GM04504 (cell line): ENCODE measurements around the gene CSGALNACT2.
A peak's percentile ranks its signal among the peaks of the same experiment; 100 is the strongest.
"Not testable (repeated sequence)": the region's sequence is repeated elsewhere in the genome, so short reads cannot be mapped to it uniquely, and the experiment has no call there.

ENCODE experiments used
- DNase-seq: peaks from one replicate; pipeline ENCODE4 v3.0.0-alpha.2; 2012; ENCODE audit warnings: low read depth

Gene CSGALNACT2

DNA sequence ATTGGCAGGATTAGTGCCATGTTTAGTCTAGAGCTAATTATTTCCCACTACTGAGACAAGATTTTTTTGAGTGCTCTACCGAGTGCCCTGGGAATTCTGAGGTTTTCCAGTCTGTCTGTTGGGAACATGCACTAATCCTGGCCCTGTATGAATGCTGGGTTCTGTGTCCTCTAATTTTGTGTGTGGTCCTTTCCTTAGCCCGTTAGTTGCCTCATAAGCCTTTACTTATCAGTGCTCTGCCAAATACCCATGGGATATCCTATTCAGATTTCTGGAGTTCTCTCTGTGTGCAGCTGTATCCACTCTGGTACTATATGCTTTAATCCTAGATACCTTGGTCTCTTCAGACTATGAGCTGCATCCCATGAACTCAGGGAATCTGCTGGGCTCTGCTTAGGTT is 13.1 kb downstream of the CSGALNACT2 start:
- no peak for DNase-seq

DNA sequence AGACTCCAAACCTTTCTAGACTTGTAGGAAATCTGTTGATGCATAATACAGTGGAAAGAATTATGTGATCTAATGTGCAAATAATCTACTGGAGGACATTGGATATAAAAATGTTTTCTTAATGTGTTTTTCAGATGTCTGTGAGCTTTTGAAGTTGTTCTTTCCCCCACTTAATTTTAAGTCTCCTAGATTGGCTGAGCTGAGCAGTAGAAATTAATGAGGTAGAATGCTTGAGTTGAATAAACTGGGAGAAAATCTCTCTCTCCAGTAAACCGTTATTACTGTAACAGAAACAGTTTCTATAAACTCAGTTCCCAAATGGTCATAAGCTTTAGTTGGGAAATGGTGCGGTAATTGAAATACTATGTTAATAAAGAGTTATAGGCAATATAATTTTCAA is 15.7 kb downstream of the CSGALNACT2 start:
- DNase-seq: no peak

DNA sequence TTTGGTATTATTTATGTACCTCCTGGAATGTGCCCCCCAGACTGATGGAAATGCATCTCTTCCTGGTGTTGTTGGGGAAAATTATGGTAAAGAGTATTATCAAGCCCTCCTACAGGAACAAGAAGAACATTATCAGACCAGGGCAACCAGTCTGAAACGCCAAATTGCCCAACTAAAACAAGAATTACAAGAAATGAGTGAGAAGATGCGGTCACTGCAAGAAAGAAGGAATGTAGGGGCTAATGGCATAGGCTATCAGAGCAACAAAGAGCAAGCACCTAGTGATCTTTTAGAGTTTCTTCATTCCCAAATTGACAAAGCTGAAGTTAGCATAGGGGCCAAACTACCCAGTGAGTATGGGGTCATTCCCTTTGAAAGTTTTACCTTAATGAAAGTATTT is 17.0 kb downstream of the CSGALNACT2 start:
- no peak for DNase-seq

DNA sequence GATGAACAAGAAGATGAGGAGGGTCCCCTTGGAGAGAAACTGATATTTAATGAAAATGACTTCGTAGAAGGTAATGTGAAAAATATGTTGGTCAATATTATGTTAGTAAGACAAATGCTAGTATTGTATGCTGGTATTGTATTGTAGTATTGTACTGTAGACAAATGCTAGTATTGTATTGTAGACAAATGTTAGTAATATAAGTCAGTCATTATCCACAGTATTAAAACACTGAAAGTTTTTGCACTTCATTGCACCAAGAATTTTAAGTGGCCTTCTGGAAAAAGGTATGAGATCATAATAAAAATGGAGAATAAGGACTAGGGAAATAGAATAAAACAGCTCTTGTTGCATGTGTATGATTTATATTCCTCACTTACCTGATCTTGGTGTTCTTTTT is 17.5 kb downstream of the CSGALNACT2 start:
- DNase-seq: no peak

DNA sequence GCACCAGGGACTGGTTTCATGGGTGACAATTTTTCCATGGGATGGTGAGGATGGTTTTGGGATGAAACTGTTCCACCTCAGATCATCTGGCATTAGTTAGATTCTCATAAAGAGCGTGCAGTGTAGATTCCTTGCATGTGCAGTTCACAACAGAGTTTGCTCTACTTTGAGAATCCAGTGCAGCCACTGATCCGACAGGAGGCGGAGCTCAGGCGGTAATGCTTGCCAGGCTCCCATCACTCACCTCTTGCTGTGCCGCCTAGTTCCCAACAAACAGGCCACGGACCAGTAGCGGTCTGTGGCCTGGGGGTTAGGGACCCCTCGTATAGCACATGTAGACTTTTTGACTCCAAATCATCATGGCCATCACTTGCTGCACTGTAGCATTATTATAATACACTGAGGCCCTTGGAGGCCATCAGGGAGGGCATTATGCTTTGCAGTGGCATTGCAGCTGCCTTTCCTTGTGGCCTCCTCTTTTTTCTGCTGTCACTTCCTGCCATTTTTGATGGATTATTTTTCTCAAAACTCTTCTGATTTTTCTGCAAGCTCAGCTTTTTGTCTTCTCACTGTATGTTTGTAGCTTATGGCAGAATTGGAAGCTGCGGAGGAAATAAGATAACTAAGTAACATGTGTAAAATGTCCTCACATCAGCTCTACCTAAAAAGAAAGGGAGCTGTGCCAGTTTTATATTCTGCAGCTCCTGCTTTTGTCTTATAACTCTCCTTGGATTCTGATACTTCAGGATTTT is 18.5 kb downstream of the CSGALNACT2 start:
- no peak for DNase-seq

DNA sequence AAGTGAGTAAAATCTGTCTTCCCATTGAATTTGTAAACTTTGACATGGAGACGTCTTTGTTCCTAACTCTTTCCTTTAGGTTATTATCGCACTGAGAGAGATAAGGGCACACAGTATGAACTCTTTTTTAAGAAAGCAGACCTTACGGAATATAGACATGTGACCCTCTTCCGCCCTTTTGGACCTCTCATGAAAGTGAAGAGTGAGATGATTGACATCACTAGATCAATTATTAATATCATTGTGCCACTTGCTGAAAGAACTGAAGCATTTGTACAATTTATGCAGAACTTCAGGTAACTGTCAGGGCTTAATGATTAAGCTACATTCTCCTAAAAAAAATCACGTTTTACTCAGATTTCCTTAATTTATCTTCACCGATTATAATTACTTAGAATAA is 20.4 kb downstream of the CSGALNACT2 start:
- DNase-seq: no peak

DNA sequence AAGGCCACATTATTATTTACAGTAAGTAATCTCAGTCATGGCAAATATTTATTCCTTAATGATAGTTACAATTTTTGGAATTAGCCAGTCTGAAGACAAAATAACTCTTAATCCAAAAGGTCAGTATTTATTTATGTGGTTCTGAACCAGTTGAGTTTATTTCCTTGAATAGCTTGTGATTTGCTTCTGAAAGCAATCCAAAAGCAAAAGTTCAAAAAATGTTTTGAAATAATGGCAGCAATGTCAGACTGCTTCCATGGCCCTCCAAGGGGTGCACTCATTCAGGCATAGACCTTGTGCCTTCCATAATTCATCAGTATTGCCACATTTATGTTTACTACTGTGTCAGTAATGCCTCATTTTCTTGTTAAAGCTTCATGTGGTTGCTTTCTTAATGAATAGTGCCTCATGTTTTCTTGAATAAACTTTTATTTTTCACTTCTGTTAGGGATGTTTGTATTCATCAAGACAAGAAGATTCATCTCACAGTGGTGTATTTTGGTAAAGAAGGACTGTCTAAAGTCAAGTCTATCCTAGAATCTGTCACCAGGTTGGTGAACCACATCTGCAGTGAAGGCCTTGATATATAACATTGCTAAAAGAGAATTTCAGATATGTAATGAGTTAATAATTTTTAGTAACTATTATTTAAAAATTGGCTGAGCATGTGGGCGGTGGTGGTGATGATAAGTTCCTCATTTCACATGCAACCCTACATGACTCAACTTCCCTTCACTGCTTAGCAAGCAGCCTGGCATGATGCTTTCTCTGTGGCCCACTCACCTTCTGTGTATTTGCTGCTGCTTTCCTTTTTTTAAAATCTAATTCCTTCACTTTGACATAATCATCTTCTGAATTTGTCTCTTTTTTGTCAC is 22.0 kb downstream of the CSGALNACT2 start:
- DNase-seq: peak; percentile 33

DNA sequence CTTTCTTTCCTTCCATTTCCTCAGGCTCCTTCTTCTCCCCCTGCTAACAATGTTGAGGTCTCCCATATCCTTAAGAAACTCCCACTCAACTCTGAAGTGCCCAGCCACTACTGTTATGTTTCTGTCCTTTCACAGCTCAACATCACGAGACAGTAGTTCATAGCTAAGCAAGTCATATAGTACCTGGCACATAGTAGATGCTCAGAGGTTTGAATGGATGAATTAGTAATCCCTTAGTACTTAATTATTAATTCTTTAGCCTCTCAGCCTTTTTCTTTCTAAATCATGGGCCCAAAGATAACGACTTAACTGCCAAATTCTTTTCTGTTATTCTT is 22.6 kb downstream of the CSGALNACT2 start:
- no peak for DNase-seq

DNA sequence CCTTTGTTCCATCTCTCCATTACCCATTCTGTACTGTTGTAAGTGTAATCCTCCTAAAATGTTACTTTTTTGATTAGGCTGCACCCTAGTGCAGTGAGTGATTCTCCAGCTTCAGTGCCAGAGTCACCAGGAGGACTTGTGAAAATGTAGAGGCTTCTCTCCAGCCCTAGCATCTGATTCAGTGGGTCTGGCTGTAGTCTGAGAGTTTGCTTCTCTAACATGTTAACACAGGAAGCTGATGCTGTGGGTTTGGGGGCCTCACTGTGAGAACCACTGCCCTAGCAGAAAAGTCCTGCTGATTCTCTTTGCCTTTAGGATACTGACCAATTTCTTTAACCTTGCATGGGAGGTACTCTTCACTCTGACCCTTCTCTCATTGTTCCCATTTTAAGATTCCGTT is 24.4 kb downstream of the CSGALNACT2 start:
- DNase-seq: no peak

DNA sequence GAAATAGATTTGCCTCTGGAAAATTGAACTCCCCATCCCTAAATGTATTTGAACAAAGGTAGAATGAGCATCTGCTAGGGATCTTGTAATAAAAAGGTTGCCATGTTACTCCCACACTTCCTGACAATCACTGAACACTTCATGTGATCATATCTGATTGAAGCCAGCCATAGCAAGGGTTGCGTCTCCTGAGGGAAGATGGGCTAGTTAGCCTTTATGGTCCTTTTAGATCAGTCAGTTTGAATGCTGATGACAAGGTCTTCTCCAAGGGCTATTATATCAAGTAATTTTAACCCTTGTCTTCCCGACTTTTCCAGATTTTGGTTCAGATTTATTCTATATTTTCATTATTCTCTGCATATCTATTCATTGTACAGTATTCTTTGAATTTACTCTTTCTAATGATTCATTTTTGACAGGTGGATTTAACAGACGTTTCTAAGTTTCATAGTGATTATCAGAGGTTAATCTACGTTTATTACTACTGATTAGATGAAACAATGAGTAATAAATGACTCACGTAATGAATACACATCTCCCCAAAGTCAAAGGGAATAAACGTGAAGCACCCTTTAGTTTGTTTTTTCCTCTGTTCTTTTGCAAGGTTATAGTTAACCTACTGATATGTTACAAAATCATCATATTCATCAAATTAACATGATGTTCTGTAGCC is 28.1 kb downstream of the CSGALNACT2 start:
- DNase-seq: no peak

DNA sequence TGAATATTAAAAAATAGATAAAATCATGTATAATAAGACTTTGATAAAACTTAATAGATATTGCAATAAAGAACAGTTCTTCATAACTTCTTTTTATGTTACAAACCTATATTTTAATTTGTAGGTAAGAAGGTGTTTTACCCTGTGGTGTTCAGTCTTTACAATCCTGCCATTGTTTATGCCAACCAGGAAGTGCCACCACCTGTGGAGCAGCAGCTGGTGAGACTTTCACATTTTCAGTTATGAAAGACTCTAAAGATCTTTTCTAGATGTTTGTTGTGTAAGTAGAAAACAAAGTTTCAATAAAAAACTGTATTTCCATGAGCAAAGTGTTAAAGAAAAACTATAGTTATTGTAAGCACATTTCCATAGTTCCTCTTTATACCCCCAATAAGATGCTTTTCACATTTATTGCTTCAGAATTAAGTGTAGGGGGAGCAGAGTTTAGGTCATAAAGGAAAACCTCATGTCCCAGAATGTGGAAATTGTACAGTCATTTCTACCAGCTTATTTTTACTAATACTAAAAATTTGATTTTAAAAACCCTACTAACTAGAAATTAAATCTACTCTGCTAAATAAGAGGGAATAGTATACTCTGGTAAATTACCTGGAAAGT is 28.7 kb downstream of the CSGALNACT2 start:
- DNase-seq: no peak

DNA sequence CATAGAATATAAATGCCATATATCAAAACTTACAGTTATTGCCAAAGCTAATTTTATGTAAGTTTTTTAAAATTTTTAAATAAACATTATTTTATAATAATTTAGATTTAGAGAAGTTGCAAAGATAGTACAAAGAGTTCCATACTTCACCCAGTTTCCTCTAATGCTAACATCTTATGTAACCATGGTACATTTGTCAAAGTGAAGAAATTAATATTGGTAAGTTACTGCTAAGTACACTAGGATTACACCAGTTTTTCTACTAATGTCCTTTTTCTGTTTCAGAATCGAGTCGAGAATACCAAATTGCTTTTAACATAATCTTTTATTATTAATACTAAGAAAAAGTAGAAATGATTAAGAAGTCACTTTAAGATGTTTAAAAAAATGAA is 29.2 kb downstream of the CSGALNACT2 start:
- no peak for DNase-seq

DNA sequence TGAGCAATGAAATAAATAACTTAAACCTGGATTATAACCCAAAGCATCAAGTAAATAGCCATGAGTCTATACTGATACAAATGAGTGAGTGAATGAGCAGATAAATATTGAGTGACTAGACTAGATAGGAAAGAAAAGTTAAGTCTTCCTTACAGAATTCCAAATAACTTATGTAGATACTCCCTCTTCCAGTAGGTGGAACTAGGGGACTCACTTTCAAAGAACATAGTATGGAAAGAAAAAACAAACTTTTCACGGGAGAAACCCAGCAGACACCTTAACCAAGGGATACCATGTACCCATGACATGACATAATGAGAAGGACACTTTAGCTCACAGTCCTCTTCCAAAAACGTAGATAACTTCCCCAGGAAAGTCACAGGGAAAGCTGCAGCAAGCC is 32.2 kb downstream of the CSGALNACT2 start:
- DNase-seq: no peak

DNA sequence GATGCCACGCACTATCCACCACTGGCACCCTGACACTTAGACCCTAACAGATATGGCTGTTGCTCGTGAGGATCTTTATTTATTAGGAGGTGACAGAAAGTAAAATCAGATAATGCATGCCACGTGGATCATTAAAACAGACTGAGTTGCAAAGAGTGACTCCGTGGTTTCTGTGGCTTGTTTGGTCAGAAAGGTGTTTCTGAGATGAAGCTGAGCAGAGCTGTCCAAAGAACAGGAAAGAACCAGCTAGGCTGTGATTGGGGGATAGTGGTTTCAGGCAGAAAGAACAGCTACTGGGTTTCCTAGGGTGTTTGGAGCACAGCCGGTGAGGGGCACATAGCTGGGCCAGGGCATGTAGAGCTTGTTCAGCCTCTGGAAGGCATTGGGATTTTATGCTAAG is 34.4 kb downstream of the CSGALNACT2 start:
- no peak for DNase-seq

DNA sequence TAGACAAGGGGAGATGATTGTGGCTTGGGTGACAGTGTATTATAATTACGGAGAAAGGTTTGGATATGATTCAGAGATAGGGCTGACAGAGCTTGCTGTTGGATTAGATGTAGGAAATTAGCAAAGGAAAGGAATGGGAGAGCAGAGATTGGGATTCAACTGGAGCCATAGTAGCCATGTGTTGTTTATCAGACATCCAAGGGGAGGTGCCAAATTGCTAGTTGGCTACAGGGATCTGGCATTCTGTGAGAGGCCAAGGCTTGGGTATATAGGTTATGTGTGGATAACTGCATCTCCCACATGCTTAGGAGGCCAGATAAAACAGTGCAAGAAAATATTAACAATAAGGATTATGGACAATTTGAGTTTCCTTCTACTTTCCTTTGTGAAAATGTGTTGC is 34.9 kb downstream of the CSGALNACT2 start:
- no peak for DNase-seq

DNA sequence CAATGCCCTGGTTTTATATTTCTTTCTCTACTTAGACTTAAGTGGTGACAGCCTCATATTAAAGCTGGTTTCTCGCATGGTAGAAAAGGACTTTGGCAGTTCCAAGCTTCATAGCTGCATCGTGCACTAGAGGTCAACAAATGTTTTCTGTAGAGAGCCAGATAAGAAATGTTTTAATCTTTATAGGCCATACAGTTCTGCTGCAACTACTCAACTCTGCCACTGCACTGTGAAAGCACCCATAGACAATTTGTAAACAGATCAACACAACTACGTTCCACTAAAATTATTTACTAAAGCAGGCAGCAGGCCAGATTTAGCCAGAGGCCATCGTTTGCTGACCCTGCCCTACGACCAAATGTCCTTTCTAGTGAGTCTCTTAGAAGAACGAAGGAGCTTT is 36.7 kb downstream of the CSGALNACT2 start:
- no peak for DNase-seq

DNA sequence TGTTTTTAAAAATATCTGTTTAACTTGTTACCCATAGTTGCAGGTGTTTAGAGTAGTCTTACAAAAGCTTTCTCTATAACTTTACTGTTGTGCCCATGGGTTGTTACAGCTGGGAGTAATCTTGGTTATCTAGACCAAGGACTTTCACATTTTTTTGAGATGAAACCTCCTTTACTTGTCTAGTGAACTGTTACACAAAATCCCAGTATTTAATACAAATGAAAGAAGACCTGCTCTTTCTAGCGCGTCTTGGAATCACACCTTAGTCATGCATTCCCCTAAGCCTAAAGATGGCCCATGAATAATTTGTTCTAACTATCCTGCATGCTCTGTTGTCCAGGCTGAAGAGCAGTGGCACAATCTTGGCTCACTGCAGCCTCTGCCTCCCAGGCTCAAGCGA is 38.0 kb downstream of the CSGALNACT2 start:
- no peak for DNase-seq

DNA sequence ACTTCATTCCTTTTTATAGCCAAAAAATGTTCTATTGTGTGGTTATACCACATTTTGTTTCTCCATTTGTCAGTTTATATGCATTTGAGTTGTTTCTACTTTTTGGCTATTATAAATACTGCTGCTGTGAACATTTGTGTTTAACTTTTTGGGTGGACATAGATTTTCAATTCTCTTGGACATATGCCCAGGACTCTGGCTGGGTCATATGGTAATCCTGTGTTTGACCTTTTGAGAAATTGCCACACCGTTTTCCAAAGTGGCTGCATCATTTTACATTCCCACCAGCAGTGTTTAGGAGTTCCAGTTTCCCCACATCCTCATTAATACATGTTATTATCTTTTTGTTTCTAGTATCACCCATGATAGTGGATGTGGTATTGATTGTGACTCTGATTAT is 39.4 kb downstream of the CSGALNACT2 start:
- no peak for DNase-seq

DNA sequence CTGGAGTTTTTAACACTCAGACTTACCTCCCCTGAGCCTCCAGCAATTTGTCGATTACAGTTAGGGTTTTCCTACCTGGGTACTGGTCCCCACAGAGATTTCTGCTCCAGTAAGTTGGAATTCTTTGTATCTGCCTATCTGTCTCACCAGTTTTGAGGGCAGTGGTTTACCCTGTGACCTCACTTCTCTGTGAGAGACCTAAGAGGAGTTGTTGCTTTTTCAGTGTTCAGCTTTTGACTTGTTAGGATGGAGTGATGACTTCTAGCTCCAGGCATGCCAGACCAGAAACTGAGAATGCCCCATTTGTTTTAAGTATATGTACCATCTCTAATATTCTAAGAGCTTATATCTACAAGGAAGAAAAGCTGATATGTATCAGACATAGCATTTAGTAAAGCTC is 42.9 kb downstream of the CSGALNACT2 start:
- no peak for DNase-seq

DNA sequence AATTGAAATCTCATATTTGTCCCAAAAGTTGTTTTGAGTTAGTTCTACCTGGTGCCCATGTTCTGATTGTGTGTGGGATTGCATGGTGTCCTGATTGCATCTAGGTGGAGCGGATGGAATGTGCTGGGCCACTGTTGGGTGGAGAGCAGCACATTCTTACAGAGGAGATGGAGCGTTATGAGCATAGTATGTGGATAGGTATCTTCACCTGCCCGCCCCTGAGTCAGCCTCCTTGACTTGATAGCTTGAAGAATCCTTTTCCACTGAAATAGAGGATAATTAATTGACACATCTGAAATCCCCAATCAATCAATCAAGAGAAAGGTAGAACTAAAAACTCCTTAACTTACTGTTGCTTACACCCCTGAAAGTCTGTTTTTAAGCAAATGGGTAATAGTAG is 45.5 kb downstream of the CSGALNACT2 start:
- DNase-seq: not testable (repeated sequence)

DNA sequence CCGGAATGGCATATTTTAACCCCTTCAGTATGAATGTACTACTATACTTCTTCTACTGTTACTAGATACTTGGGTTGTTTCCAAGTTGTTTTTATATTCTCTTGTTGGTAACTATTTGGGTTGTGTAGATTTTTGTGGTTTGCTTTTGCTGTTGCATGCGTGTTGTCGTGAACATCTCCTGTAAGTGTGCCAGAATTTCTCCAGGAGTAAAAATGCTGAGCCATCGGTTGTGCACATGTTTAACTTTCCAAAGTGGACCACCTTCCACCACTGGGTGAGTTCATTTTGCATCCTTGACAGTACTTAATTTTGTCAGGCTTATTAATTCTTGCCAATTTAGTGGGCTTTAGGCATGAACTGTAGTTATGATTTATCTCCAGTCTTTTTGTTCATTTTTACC is 47.9 kb downstream of the CSGALNACT2 start:
- peak; percentile 30 for DNase-seq

DNA sequence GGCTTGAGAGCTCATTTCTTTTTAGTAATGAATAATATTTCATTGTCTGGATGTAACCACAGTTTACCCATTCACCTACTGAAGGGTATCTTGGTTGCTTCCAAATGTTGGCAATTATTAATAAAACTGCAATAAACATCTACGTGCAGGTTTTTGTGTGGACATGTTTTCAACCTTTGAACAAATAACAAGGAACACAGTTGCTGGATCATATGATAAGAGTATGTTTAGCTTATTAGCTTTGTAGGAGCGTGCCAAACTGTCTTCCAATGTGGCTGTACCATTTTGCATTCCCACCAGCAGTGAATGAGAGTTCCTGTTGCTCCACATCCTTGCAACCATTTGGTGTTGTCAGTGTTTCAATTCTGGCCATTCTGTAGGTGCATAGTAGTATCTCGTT is 49.0 kb downstream of the CSGALNACT2 start:
- no peak for DNase-seq

DNA sequence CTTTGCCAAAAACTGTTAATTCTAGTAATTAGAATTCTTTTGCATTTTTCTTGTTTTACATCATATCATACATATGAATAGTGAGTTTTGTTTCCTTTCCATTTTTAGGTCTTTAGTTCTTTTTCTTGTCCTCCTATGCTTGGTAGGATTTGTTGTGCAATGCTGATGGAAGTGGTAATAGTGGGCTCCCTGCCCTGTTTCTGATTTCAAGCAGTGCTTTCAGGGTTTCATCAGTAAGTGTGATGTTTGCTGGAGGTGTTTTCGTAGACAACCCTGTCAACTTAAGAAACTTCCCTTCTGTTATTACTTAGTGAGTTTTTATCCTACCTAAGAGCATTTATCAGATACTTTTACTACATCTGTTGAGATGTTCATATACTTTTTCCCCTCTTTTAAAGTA is 50.5 kb downstream of the CSGALNACT2 start:
- no peak for DNase-seq
